IgD-negative memory B cell (primary cell): ENCODE measurements around the gene C10orf88. TPM values are rescaled to one million over a fixed set of nuclear protein-coding genes. Genes with fewer than 3 reads are reported as not detected.
"Not testable (repeated sequence)": the region's sequence is repeated elsewhere in the genome, so short reads cannot be mapped to it uniquely, and the experiment has no call there.

Experiments used
- H3K27ac Mint-ChIP-seq, 3 donors: one replicate each; pipeline ENCODE4 v1.8.0; 2020 to 2022; ENCODE audit warnings: mild to moderate bottlenecking in 3 of 3, mixed read lengths in 3 of 3, moderate library complexity in 1 of 3
- H3K27me3 Mint-ChIP-seq: one replicate; pipeline ENCODE4 v1.8.0; 2021; ENCODE audit warnings: mixed read lengths
- H3K36me3 Mint-ChIP-seq: one replicate; pipeline ENCODE4 v1.8.0; 2020; ENCODE audit warnings: mild to moderate bottlenecking, mixed read lengths
- H3K4me1 Mint-ChIP-seq, 3 donors: one replicate each; pipeline ENCODE4 v1.8.0; 2020 to 2022; ENCODE audit warnings: mixed read lengths in 3 of 3, mild to moderate bottlenecking in 1 of 3
- H3K4me3 Mint-ChIP-seq, 4 donors: one replicate each; pipeline ENCODE4 v1.8.0; 2020 to 2022; ENCODE audit warnings: mild to moderate bottlenecking in 4 of 4, mixed read lengths in 4 of 4, moderate library complexity in 3 of 4
- H3K9me3 Mint-ChIP-seq, 3 donors: one replicate each; pipeline ENCODE4 v1.8.0; 2020 to 2021; ENCODE audit warnings: mixed read lengths in 3 of 3, mild to moderate bottlenecking in 1 of 3
- polyA plus RNA-seq: library from polyadenylated mRNA; unstranded; fragments of 300-500 nt; fragmentation: Illumina TruSeq; gene quantifications from one replicate; pipeline ENCODE4 v1.2.3, GENCODE V29; 2021

The C10orf88 gene
- polyA plus RNA-seq, 1 donor from 2014 or later = 5.3 TPM

DNA sequence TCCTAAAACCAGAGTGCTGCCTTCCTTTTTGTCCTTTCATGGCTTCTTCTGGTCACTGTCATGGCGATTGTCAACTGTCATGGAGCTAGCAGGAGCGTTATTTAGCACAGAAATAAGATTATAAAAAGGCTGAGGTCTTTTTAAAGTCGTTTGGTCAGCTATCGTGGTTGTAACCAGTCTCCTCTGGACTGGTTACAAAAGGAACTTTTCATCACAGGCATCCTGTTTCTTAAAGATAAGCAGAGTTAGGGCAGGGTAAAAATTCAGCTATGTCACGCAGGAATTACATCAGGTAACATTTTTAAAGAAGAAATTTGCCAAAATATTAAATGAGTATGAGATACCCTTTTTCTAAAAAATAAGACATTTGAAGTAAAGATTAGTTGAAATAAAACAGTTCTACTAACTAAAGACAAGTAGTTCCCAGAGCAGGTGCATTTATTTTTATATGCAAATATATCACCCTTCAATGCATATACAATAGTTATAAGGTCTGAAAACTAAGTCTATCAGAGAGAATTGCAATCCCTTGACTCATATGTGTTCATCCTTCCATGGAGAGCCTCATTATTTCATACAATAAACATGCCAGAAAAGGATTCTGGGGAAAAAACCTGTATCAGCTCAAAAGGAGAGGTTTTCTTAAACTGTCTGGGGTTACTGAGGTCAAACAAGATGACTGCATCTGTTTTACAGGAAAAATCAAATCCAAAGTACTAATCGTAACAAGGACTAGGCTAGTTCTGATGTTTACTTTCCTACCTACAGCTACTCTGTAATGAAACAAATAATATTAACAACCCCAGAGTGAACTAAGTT lies 22.7 kb downstream of the C10orf88 start:
- no peak overlapping the region for H3K27ac Mint-ChIP-seq
- H3K27me3 Mint-ChIP-seq = no peaks in the 10 kb centered on the region
- H3K9me3 Mint-ChIP-seq = no peaks in the 10 kb centered on the region
- H3K4me1 Mint-ChIP-seq = peaks cover 0 to 2% (median 2%) of the 10 kb centered on the region in 3 donors
- H3K36me3 Mint-ChIP-seq = peaks cover 6% of the 10 kb centered on the region
- H3K4me3 Mint-ChIP-seq = no peak overlapping the region

DNA sequence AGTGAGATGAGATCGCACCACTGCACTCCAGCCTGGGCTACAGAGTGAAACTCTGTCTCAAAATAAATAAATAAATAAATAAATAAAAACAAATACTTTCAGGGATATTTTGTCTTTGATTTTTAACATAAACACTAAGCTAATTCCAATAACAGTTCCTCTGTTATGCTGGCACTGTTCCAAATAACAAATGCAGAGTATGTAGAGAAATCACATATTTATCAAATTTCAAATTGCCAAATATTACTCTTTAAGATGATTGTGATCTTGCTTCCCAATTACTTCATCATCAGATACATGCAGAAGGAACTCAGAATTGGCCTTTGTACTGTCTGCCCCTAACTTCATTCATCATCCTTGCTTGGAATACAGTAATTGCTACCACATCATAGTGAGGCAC lies 23.9 kb downstream of the C10orf88 start:
- Mint-ChIP-seq H3K27ac (no peak overlapping the region), H3K4me3 (no peak overlapping the region), H3K4me1 (peaks cover 0 to 2% (median 2%) of the 10 kb centered on the region in 3 donors), H3K27me3 (no peaks in the 10 kb centered on the region), H3K9me3 (no peaks in the 10 kb centered on the region), H3K36me3 (peaks cover 6% of the 10 kb centered on the region)

DNA sequence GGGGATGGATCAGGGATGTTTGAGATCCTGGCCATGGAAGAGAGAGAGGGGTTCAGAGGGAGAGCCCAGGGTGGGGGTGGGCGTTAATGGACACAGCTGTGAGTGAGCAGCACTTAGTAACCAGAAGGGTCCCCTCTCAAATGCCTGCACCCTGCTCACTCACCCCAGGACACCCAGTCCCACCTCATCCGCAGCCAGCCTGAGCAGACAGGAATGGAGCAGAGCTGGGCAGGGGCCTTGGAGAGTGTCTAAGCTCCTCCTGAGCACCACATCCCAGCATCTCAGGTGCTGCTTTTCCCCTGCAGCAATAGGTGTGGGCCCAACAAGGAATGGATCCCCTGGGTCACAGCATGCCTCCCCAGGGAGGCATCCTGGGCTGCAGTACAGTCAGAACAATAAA lies 38.3 kb downstream of the C10orf88 start:
- Mint-ChIP-seq H3K9me3 (peaks cover 2 to 11% (median 2%) of the 10 kb centered on the region in 3 donors), H3K4me1 (no peaks in the 10 kb centered on the region), H3K36me3 (peaks cover 4% of the 10 kb centered on the region), H3K27ac (no peak overlapping the region), H3K4me3 (no peak overlapping the region), H3K27me3 (no peaks in the 10 kb centered on the region)

DNA sequence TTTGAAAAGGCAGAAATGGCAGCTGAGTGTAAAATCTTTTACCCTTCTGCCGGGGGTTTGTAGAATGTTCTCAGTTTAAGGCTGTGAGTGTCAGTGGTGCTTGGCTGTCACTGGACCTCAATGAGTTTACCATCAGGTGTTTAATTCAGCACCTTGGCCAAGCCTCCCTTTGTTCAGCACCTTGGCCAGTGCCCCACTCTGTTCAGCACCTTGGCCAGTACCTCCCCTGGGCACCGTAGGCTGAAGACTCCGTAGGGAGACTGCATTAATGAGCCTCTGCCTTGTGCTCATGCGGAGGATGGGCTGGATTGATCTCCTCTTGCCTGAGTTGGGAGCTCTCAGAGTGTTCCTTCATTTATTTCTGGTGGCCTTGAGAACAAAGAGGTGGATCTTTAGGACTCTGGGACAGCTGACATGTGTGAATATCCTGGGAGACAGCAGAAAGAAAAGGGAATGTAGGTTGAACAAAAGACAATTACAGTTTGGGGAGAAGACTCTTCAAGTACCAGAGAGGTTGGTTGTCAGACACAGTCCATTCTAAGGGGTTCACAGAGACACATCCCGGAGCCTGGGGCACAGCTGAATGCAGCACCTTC lies 42.0 kb downstream of the C10orf88 start:
- Mint-ChIP-seq H3K9me3 (peaks cover 2 to 11% (median 2%) of the 10 kb centered on the region in 3 donors), H3K27me3 (no peaks in the 10 kb centered on the region), H3K27ac (no peak overlapping the region), H3K4me1 (no peaks in the 10 kb centered on the region), H3K36me3 (no peaks in the 10 kb centered on the region), H3K4me3 (no peak overlapping the region)

DNA sequence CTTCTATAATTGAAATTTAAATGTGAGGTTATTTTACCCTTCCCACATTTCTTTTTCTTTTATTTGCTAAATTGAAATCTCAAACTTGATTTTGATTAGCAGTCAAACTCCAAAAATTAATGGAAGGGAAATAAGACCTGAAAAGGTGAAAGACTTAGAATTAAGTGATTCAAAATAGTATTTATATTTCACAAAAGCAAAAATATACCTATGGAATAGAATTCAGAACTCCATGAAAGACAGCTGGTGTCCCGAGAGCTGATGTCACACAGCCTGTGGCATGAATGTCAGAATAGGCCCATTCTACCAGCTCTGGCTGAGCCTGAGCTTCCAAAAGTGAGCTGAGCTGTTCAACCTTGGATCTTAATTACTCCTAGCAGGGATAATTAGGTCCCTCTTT lies 43.7 kb downstream of the C10orf88 start, which contains the start of gene FAM24A:
TSS of gene FAM24A (plus strand) at position 301 of the 400 bp plus-strand sequence. CDS start 1,025 bp downstream, outside the sequence.
- no peak within 1 kb of the TSS for H3K4me3 Mint-ChIP-seq
- no peak within 1 kb of the TSS for H3K27ac Mint-ChIP-seq
- no peaks in the 10 kb centered on the region for H3K36me3 Mint-ChIP-seq

DNA sequence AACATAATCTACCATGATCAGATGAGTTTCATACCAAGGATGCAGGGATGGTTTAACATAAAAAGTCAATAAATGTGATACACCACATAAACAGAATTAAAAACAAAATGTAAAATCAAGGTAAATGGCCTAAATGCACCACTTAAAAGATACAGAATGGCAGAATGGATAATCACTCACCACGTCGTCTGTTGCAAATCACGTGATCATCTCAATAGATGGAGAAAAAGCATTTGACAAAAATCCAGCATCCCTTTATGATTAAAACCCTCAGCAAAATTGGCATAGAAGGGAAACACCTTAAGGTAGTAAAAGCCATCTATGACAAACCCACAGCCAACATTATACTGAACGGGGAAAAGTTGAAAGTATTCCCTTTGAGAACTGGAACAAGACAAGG lies 50.2 kb downstream of the C10orf88 start:
- H3K27me3 Mint-ChIP-seq = peaks cover 12% of the 10 kb centered on the region
- not testable (repeated sequence) for H3K4me3 Mint-ChIP-seq, H3K27ac Mint-ChIP-seq, H3K4me1 Mint-ChIP-seq, H3K36me3 Mint-ChIP-seq
- H3K9me3 Mint-ChIP-seq = peaks cover 5 to 10% (median 9%) of the 10 kb centered on the region in 3 donors

More for the DNA sequence above, 43.7 kb downstream of the C10orf88 start, which contains the start of gene FAM24A:
- Mint-ChIP-seq H3K9me3 (peaks cover 0 to 3% (median 2%) of the 10 kb centered on the region in 3 donors), H3K27me3 (no peaks in the 10 kb centered on the region), H3K4me1 (no peaks in the 10 kb centered on the region)

DNA sequence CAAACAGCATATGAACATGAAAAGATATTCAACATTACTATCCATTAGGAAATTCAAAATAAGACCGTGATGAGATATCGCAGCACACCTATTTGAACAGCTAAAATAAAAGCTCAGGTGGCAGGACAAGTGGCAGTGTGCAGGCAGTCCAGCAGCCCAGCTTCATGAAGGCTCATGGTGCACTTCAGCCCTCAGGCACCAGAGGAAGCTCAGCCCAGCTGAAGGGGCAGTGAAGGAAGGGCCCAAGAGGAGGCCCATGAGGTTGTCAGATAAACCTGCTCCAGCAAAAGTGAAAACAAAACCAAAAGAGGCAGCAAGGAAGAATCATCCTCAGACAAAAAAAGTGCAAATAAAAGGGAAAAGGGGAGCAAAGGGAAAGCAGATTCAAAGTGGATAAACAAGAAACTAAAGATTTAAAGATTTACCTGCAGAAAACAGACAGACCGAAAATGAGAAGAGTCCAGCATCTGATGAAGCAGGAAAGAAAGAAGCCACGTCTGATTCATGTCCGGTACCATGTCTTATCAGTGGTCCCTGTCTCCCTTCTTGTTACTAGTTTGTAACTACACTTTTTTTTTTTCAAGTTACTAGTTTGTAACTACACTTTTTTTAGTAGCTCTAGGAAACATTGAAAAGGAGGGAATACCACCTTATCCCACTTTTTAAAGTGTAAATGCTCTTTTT lies 59.6 kb downstream of the C10orf88 start:
- H3K4me3 Mint-ChIP-seq = peak overlapping the region in 1 of 4 donors; percentile 45
- no peaks in the 10 kb centered on the region for H3K4me1 Mint-ChIP-seq

DNA sequence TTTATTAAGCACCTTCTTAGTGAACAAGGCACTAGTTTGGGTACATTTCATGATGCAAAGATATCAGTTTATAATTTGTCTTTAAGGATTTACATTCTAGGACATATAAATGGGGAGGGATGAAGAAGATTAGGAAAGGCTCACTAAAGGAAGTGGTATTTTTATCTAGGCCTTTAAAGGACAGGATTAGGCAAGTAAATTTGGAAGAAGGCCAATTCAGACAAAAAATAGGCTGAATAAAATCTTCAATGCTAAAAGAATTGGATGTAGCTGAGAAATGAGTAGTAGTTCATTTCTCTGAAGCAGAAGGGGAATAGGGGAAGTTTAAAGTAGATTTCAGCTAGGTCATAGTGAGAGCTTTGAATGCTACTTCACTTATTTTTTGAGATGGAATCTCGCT lies 69.9 kb downstream of the C10orf88 start:
- H3K27ac Mint-ChIP-seq = no peak overlapping the region
- peaks cover 3 to 15% (median 12%) of the 10 kb centered on the region in 3 donors for H3K4me1 Mint-ChIP-seq
- peaks cover 2% of the 10 kb centered on the region for H3K27me3 Mint-ChIP-seq
- no peak overlapping the region for H3K4me3 Mint-ChIP-seq
- H3K36me3 Mint-ChIP-seq = no peaks in the 10 kb centered on the region
- H3K9me3 Mint-ChIP-seq = no peaks in the 10 kb centered on the region

More for the DNA sequence above, 59.6 kb downstream of the C10orf88 start:
- H3K27ac Mint-ChIP-seq = no peak overlapping the region
- H3K27me3 Mint-ChIP-seq = no peaks in the 10 kb centered on the region
- peaks cover 2% of the 10 kb centered on the region for H3K36me3 Mint-ChIP-seq
- H3K9me3 Mint-ChIP-seq = no peaks in the 10 kb centered on the region

DNA sequence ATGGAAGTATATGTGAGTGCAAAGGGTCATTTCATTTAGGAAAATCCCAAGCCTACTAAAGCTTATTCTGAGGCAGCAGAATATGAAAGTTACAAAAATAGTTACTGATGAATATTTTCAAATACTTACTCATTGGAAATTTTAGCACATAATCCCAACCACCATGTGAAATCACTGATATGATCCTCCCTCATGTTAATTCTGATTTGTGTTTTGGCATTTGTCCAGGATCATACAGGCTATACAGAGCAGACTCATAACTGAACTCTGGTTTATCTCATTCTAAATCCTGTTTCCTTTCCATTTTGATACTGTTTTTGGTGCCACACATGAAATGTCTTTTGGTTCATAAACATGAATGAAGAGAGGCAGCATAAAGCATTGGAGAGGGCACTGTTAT lies 71.3 kb downstream of the C10orf88 start:
- no peak overlapping the region for H3K27ac Mint-ChIP-seq
- no peak overlapping the region for H3K4me3 Mint-ChIP-seq
- no peaks in the 10 kb centered on the region for H3K9me3 Mint-ChIP-seq
- peaks cover 10 to 24% (median 17%) of the 10 kb centered on the region in 3 donors for H3K4me1 Mint-ChIP-seq
- H3K36me3 Mint-ChIP-seq = no peaks in the 10 kb centered on the region
- H3K27me3 Mint-ChIP-seq = peaks cover 3% of the 10 kb centered on the region

Other genes with a start within 250 kb of the C10orf88 start
- 1.0 TPM for gene CUZD1, start 108.4 kb downstream of the C10orf88 start, polyA plus RNA-seq
- 10.5 TPM for gene FAM24B, start 74.6 kb downstream of the C10orf88 start, polyA plus RNA-seq
- not detected for gene FAM24A, start 43.6 kb downstream of the C10orf88 start, polyA plus RNA-seq
- gene PSTK, start 26.2 kb upstream of the C10orf88 start, polyA plus RNA-seq = 7.0 TPM
- gene IKZF5, start 54.6 kb upstream of the C10orf88 start, polyA plus RNA-seq = 13.9 TPM
- 14.8 TPM for gene ACADSB, start 54.8 kb upstream of the C10orf88 start, polyA plus RNA-seq
- gene HMX3, start 181.7 kb upstream of the C10orf88 start, polyA plus RNA-seq = not detected
- not detected for gene HMX2, start 193.9 kb upstream of the C10orf88 start, polyA plus RNA-seq
- gene BUB3, start 200.2 kb upstream of the C10orf88 start, polyA plus RNA-seq = 148 TPM